Measurements from ENCODE around the gene KCNK3.

Gene KCNK3

GRCh38 chr2:26681656-26682055 lies 10.9 kb upstream of the KCNK3 start:
- H3K9ac ChIP-seq (ENCODE audit: low read length): no peak overlapping the region
- H3K4me1 ChIP-seq (ENCODE audit: insufficient read depth, low read length): peaks cover 16% of the 10 kb centered on the region
- no peaks in the 10 kb centered on the region for H3K36me3 ChIP-seq (ENCODE audit: insufficient read depth, low read length)
- no peaks in the 10 kb centered on the region for H3K27me3 ChIP-seq (ENCODE audit: control insufficient read depth in 1 of 2, insufficient read depth in 2 of 2, low read length in 2 of 2)
- no peak overlapping the region for H3K4me3 ChIP-seq (ENCODE audit: low read depth in 1 of 2, low read length in 2 of 2)
- no peaks in the 10 kb centered on the region for H3K9me3 ChIP-seq (ENCODE audit: low read length)
- no peak overlapping the region for H3K27ac ChIP-seq (ENCODE audit: low read depth, low read length)

- Histone ChIP-seq H3K4me1 (ENCODE audit: insufficient read depth, low read length) (peaks cover 21% of the 10 kb centered on the region), H3K27ac (ENCODE audit: low read depth, low read length) (no peak overlapping the region), H3K36me3 (ENCODE audit: insufficient read depth, low read length) (no peaks in the 10 kb centered on the region), H3K9ac (ENCODE audit: low read length) (no peak overlapping the region), H3K9me3 (ENCODE audit: low read length) (no peaks in the 10 kb centered on the region), H3K4me3 (ENCODE audit: low read depth in 1 of 2, low read length in 2 of 2) (no peak overlapping the region), H3K27me3 (ENCODE audit: control insufficient read depth in 1 of 2, insufficient read depth in 2 of 2, low read length in 2 of 2) (no peaks in the 10 kb centered on the region)
Observed at GRCh38 chr2:26682155-26682554, 10.4 kb upstream of the KCNK3 start.

GRCh38 chr2:26683583-26683982 lies 8.9 kb upstream of the KCNK3 start:
- Histone ChIP-seq H3K9ac (ENCODE audit: low read length) (no peak overlapping the region), H3K27ac (ENCODE audit: low read depth, low read length) (no peak overlapping the region), H3K27me3 (ENCODE audit: control insufficient read depth in 1 of 2, insufficient read depth in 2 of 2, low read length in 2 of 2) (no peaks in the 10 kb centered on the region), H3K4me1 (ENCODE audit: insufficient read depth, low read length) (peaks cover 32% of the 10 kb centered on the region), H3K9me3 (ENCODE audit: low read length) (no peaks in the 10 kb centered on the region), H3K36me3 (ENCODE audit: insufficient read depth, low read length) (no peaks in the 10 kb centered on the region), H3K4me3 (ENCODE audit: low read depth in 1 of 2, low read length in 2 of 2) (no peak overlapping the region)

DNA sequence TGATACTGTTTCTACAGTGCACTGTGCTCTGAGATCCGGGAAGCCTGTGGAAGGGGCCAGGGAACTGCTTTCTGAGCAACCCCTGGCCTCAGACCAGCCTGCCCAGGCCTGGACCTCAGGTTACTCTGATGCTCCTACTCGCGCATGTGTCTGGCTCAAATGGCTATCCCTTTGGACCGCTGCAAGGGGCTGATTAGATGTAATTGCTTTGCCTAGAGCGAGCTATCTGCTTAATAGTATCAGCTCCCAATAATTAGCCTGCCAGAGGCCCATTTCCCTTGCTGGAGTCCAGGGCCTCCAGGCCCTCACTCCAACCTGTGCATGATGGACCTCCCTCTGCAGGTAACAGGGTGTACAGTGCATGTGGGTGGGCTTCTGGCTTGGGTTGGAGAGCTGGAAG lies 7.2 kb upstream of the KCNK3 start:
- Histone ChIP-seq H3K4me1 (ENCODE audit: insufficient read depth, low read length) (peaks cover 32% of the 10 kb centered on the region), H3K27ac (ENCODE audit: low read depth, low read length) (no peak overlapping the region), H3K4me3 (ENCODE audit: low read depth in 1 of 2, low read length in 2 of 2) (no peak overlapping the region), H3K27me3 (ENCODE audit: control insufficient read depth in 1 of 2, insufficient read depth in 2 of 2, low read length in 2 of 2) (no peaks in the 10 kb centered on the region), H3K36me3 (ENCODE audit: insufficient read depth, low read length) (no peaks in the 10 kb centered on the region), H3K9ac (ENCODE audit: low read length) (no peak overlapping the region), H3K9me3 (ENCODE audit: low read length) (no peaks in the 10 kb centered on the region)

GRCh38 chr2:26685989-26686839 lies 6.3 kb upstream of the KCNK3 start:
- Histone ChIP-seq H3K9me3 (ENCODE audit: low read length) (no peaks in the 10 kb centered on the region), H3K4me1 (ENCODE audit: insufficient read depth, low read length) (peaks cover 38% of the 10 kb centered on the region), H3K27ac (ENCODE audit: low read depth, low read length) (peak overlapping the region; percentile 22), H3K9ac (ENCODE audit: low read length) (no peak overlapping the region), H3K36me3 (ENCODE audit: insufficient read depth, low read length) (no peaks in the 10 kb centered on the region), H3K4me3 (ENCODE audit: low read depth in 1 of 2, low read length in 2 of 2) (peak overlapping the region in 1 of 2 donors; percentile 19), H3K27me3 (ENCODE audit: control insufficient read depth in 1 of 2, insufficient read depth in 2 of 2, low read length in 2 of 2) (no peaks in the 10 kb centered on the region)

DNA sequence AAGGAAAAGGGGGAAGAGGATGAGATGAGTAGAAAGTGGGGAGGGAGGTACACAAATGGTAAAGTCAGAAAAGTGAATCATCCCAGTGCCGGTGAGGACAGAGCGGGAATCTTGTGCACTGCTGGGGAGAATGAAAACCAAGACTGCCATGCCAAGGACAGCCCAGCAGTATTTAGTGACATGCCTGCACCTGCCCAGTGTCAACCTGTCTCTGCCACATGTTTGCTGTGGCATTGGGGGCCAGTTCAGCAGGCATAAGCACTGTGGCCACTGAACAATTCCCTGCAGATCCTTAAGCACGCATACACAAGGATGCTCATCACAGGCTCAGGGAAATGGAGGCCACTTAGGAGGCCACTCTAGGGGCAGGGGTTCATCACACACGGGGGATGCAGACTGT lies 5.2 kb upstream of the KCNK3 start:
- Histone ChIP-seq H3K27ac (ENCODE audit: low read depth, low read length) (no peak overlapping the region), H3K4me1 (ENCODE audit: insufficient read depth, low read length) (peaks cover 49% of the 10 kb centered on the region), H3K36me3 (ENCODE audit: insufficient read depth, low read length) (no peaks in the 10 kb centered on the region), H3K9ac (ENCODE audit: low read length) (no peak overlapping the region), H3K27me3 (ENCODE audit: control insufficient read depth in 1 of 2, insufficient read depth in 2 of 2, low read length in 2 of 2) (no peaks in the 10 kb centered on the region), H3K9me3 (ENCODE audit: low read length) (no peaks in the 10 kb centered on the region), H3K4me3 (ENCODE audit: low read depth in 1 of 2, low read length in 2 of 2) (no peak overlapping the region)

DNA sequence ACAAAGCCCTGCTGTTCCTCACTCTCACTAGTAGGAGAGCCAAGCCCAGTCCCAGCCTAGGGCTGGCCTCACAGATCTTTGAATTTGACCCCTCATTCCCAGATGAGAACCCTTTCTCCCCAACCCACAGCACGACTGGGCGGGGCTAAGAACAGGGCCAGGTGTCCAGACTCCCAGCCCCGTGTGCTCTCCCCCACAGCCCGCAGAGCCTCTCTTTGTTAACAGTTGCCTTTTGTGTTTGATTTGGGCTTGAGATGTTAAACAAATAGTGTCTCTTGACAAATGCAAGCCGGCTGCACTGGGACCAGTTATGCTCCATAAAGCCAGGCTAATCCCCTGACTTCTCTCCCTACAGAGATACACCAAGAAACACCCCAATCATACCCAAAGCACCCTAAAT lies 4.7 kb upstream of the KCNK3 start:
- Histone ChIP-seq H3K9ac (ENCODE audit: low read length) (no peak overlapping the region), H3K27me3 (ENCODE audit: control insufficient read depth in 1 of 2, insufficient read depth in 2 of 2, low read length in 2 of 2) (no peaks in the 10 kb centered on the region), H3K4me1 (ENCODE audit: insufficient read depth, low read length) (peaks cover 49% of the 10 kb centered on the region), H3K36me3 (ENCODE audit: insufficient read depth, low read length) (no peaks in the 10 kb centered on the region), H3K27ac (ENCODE audit: low read depth, low read length) (no peak overlapping the region), H3K4me3 (ENCODE audit: low read depth in 1 of 2, low read length in 2 of 2) (no peak overlapping the region), H3K9me3 (ENCODE audit: low read length) (no peaks in the 10 kb centered on the region)

DNA sequence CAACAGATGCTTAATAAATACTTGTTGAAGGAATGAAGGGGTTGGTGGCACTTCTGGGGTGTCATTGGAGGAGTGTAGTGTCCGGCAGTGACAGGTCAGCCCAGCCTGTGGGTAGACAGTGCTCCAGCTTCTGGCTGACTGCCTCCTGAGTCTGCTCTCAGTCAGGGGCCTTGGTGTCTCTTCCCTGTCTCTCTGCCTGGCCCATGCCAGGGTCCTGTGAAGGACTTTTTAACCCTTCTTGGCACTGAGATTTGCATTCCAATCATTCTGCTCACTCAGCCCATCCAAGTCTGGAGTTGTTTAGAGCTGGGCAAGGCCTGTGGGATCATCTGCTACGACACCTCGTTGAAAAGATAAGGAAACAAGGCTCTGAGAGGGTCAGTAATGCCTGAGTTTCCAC lies 1.4 kb upstream of the KCNK3 start:
- Histone ChIP-seq H3K9ac (ENCODE audit: low read length) (no peak overlapping the region), H3K4me3 (ENCODE audit: low read depth in 1 of 2, low read length in 2 of 2) (no peak overlapping the region), H3K27me3 (ENCODE audit: control insufficient read depth in 1 of 2, insufficient read depth in 2 of 2, low read length in 2 of 2) (peaks cover 0 to 24% of the 10 kb centered on the region in 2 donors), H3K27ac (ENCODE audit: low read depth, low read length) (peak overlapping the region; percentile 81), H3K4me1 (ENCODE audit: insufficient read depth, low read length) (peaks cover 50% of the 10 kb centered on the region), H3K9me3 (ENCODE audit: low read length) (no peaks in the 10 kb centered on the region), H3K36me3 (ENCODE audit: insufficient read depth, low read length) (no peaks in the 10 kb centered on the region)

DNA sequence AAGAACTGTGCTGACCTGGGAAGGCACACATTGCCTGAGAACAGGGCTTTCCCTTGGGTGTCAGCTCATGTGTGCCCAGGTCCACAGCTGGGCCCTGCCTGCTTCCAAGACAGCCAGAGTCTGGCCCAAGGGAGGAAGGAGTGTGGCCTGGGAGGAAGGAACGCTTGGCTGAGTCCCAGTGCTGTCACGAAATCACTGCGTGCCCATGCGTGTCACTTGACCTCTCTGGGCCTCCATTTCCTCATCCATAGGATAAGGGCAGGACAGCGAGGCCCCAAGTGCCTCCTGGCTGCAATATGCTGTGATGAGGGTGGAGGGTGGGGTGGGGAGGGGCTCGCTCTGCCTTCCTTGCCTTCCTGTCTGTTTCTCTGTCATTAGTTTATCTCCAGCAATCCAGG lies 642 bp upstream of the KCNK3 start:
- H3K27me3 ChIP-seq (ENCODE audit: control insufficient read depth in 1 of 2, insufficient read depth in 2 of 2, low read length in 2 of 2): peaks cover 0 to 25% of the 10 kb centered on the region in 2 donors
- peak overlapping the region; percentile 81 for H3K27ac ChIP-seq (ENCODE audit: low read depth, low read length)
- H3K9me3 ChIP-seq (ENCODE audit: low read length): no peaks in the 10 kb centered on the region
- H3K36me3 ChIP-seq (ENCODE audit: insufficient read depth, low read length): no peaks in the 10 kb centered on the region
- peak overlapping the region in 1 of 2 donors; percentile 12 for H3K4me3 ChIP-seq (ENCODE audit: low read depth in 1 of 2, low read length in 2 of 2)
- H3K4me1 ChIP-seq (ENCODE audit: insufficient read depth, low read length): peaks cover 44% of the 10 kb centered on the region
- no peak overlapping the region for H3K9ac ChIP-seq (ENCODE audit: low read length)

GRCh38 chr2:26692897-26693849 lies 651 bp downstream of the KCNK3 start:
- H3K27me3 ChIP-seq (ENCODE audit: control insufficient read depth in 1 of 2, insufficient read depth in 2 of 2, low read length in 2 of 2): peaks cover 0 to 25% of the 10 kb centered on the region in 2 donors
- H3K36me3 ChIP-seq (ENCODE audit: insufficient read depth, low read length): no peaks in the 10 kb centered on the region
- peaks cover 31% of the 10 kb centered on the region for H3K4me1 ChIP-seq (ENCODE audit: insufficient read depth, low read length)
- H3K9ac ChIP-seq (ENCODE audit: low read length): no peak overlapping the region
- H3K4me3 ChIP-seq (ENCODE audit: low read depth in 1 of 2, low read length in 2 of 2): peak overlapping the region; percentile 39 to 53
- no peaks in the 10 kb centered on the region for H3K9me3 ChIP-seq (ENCODE audit: low read length)
- peak overlapping the region; percentile 55 for H3K27ac ChIP-seq (ENCODE audit: low read depth, low read length)

- Histone ChIP-seq H3K4me1 (ENCODE audit: insufficient read depth, low read length) (peaks cover 29% of the 10 kb centered on the region), H3K27ac (ENCODE audit: low read depth, low read length) (no peak overlapping the region), H3K9ac (ENCODE audit: low read length) (no peak overlapping the region), H3K9me3 (ENCODE audit: low read length) (no peaks in the 10 kb centered on the region), H3K4me3 (ENCODE audit: low read depth in 1 of 2, low read length in 2 of 2) (peak overlapping the region; percentile 39 to 53), H3K27me3 (ENCODE audit: control insufficient read depth in 1 of 2, insufficient read depth in 2 of 2, low read length in 2 of 2) (peaks cover 0 to 25% of the 10 kb centered on the region in 2 donors), H3K36me3 (ENCODE audit: insufficient read depth, low read length) (no peaks in the 10 kb centered on the region)
Observed at GRCh38 chr2:26694001-26694400, 1.5 kb downstream of the KCNK3 start.

Data from muscle layer of colon (tissue), 2 donors.